ENCODE data around the gene FAM204A.

The FAM204A gene

DNA sequence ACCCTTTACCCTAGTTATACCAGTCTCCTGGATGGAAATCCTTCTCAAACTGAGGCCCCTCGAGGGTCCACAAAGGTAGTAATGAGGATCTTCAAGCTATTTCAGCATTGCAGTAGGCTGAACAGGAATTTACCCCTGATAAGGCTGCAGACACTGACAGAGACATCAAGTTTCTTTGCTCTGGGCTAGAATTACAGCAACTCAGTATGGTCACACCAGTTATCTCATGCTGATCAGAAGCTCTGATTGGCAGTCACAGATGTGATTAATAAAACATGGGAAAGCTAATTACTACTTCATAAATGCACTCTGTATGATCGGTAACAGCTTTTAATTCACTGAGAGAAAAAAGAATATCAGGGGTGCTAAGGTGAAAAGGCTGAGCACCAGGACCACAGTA is 30.6 kb downstream of the FAM204A start:
- no peak for TF ChIP-seq GATA1 (IDR thresholded peaks at IDR 0.05; ENCODE audit: low read depth, low read length)
- no peak for TF ChIP-seq POLR2A (IDR thresholded peaks at IDR 0.05; ENCODE audit: low read length)
- no peak for DNase-seq

DNA sequence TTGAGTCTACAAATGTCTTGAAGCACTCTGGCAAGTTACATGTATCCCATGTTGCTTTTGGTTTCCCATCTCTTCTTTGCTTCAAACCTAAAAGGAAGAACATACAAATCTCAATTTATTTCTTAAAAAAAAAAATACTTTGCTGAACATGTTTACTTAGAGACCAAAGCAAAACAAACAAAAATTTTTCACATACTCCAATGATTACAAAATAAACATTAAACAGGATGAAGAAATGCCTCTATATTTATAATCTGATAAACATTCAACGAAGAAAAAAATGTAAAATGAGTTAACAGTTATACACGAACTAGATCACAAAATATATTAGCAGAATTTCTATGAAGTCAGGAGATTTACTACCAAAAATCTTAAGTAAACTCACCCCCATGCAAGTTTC is 31.3 kb downstream of the FAM204A start:
- no peak for TF ChIP-seq GATA1 (IDR thresholded peaks at IDR 0.05; ENCODE audit: low read depth, low read length)
- TF ChIP-seq POLR2A (IDR thresholded peaks at IDR 0.05; ENCODE audit: low read length): no peak
- no peak for DNase-seq

DNA sequence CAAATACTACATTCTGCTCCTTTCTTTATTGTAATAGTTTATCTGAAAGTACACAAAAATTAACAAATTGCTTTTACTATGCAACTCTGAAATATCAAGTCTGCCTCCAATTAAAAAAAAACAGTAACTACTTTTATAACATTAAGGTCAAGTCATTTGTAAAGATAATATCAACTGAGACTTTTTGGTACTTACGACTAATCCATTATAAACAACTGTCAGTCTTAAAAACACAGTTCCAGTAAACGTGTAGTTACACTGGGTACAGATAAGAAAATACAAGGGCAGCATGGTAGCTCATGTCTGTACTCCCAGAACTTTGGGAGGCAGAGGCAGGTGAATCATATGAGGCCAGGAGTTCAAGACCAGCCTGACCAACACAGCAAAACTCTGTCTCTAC is 32.2 kb downstream of the FAM204A start:
- no peak for TF ChIP-seq POLR2A (IDR thresholded peaks at IDR 0.05; ENCODE audit: low read length)
- TF ChIP-seq GATA1 (IDR thresholded peaks at IDR 0.05; ENCODE audit: low read depth, low read length): no peak

DNA sequence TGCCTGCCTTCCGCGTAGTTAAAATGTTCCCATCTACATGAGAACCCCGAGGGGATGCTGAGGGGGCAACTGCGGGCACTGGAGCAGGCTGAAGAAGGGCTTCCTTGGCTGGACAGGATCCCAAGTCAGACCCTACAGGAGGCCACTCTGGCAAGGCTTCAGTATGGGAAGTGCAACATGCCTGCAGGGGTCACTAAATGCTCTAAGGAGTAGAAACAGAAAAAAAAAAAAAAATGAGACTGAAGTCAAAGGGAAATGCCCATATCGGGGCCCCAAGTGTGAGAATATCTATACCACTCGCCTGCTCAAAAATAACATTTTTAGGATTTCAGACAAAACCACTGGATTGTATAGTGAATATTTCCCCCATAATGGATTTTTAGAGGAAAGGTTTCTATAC is 33.5 kb downstream of the FAM204A start:
- no peak for TF ChIP-seq GATA1 (IDR thresholded peaks at IDR 0.05; ENCODE audit: low read depth, low read length)
- no peak for TF ChIP-seq POLR2A (IDR thresholded peaks at IDR 0.05; ENCODE audit: low read length)
- DNase-seq: no peak

More for the DNA sequence above, 32.2 kb downstream of the FAM204A start:
- DNase-seq: no peak

DNA sequence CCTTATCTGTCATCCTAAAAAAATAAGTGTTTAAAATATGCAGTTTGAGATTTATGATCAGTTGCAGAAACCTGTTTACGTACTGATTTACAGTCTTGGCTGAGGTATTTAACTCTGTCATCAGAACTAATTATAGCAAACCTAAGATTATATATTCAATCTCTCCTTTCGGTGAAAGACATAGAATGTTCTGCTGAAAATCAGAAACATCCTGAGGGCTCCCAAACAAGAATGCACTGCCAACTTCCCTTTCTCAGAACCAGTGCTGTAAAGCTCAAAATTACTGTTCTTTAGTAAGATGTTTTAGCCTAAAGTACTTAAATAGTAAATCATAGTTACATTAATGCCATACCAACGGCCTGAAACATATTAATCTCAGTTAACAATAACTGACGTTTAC is 34.3 kb downstream of the FAM204A start:
- no peak for DNase-seq
- TF ChIP-seq GATA1 (IDR thresholded peaks at IDR 0.05; ENCODE audit: low read depth, low read length) (no peak), POLR2A (IDR thresholded peaks at IDR 0.05; ENCODE audit: low read length) (no peak)

DNA sequence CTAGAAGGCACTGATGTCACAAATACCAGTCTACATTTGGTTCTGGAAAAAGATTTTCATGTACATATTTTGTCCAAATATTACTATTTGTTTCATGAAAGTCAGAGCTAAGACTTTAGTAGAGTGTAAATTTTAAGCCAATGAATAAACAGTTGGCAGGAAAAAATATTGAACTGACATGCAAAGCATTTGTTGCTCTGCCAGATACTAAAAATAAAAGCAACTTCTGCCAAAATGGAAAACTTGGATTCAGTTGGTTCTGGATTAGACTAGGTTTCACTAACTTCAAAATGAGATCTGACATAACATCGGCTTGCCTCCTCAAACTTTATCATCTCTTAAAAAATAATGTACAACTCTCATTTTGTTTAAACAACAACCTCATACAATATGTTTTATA is 34.9 kb downstream of the FAM204A start:
- DNase-seq: no peak
- no peak for TF ChIP-seq POLR2A (IDR thresholded peaks at IDR 0.05; ENCODE audit: low read length)
- TF ChIP-seq GATA1 (IDR thresholded peaks at IDR 0.05; ENCODE audit: low read depth, low read length): no peak

DNA sequence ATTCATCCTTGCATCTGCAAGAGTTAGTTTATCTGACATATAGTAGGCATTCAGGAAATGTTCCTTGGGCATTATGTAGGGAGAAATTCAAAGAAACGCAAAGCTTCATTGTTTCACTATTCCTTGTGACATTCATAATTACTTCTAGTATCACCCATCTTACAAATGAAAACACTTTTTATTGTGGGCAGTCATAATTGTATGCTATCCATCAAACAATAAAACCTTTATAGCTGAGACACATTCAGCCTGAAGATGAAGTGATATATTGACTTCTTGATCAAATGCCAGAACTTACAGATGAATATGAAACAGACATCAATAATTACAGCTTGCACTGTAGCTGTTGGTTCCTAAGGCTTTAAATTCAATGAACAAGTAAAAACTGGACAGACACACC is 36.4 kb downstream of the FAM204A start:
- TF ChIP-seq POLR2A (IDR thresholded peaks at IDR 0.05; ENCODE audit: low read length) (no peak), GATA1 (IDR thresholded peaks at IDR 0.05; ENCODE audit: low read depth, low read length) (no peak)
- DNase-seq: no peak

DNA sequence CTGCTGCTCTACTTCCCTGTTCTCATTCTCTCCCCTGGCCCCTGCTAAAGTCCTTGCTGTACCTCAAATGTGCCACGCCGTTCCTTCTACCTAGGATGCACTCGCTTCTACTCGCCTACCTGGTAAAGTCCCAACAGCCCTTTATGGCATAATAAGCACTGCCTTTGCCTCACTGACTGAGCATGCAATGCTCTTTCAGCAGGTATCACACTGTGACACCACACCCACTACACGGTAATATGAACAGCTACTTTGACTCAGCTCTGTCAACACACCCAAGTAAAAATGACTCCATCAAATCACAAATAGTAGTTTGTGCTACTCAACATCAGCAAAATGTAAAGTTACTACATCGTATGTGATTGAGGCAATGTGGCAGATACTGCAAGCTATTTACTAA is 37.6 kb downstream of the FAM204A start:
- no peak for TF ChIP-seq POLR2A (IDR thresholded peaks at IDR 0.05; ENCODE audit: low read length)
- TF ChIP-seq GATA1 (IDR thresholded peaks at IDR 0.05; ENCODE audit: low read depth, low read length): no peak
- no peak for DNase-seq

DNA sequence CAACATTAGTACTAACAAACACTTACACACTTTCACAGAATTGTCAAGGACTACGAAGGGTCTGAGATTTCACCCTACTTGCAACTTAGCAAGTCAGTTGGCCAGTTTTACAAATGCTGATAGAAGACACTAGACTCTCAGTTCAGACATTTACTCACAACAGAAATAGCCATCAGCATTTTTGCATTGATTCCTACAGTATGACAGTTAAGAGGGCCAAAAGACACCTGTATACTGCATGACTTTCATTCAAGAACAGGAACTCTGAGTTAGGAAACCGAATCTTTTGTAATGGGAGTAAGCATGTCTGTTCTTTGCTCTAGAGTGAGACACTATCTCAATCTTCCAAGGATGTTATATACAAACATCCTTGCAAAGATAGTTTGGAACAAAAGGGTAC is 40.9 kb downstream of the FAM204A start:
- TF ChIP-seq GATA1 (IDR thresholded peaks at IDR 0.05; ENCODE audit: low read depth, low read length) (no peak), POLR2A (IDR thresholded peaks at IDR 0.05; ENCODE audit: low read length) (no peak)
- DNase-seq: no peak

DNA sequence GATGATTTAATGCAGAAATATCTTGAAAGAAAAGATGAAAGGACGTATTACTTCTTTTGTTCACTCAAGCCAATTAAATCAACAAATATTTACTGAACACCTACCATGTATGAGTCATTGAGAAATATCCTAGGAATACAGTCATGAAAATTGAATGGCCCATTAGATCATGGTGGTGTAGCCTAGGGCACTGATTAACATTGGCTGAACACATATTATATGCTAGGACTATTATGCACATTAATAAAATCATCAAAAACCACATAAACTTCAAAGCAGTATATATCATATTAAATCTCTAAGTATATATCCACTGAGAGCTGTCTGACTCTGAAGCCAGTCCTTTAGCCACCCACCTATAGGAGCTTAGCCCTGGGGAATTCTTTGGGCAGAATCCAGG is 41.8 kb downstream of the FAM204A start:
- no peak for TF ChIP-seq POLR2A (IDR thresholded peaks at IDR 0.05; ENCODE audit: low read length)
- no peak for TF ChIP-seq GATA1 (IDR thresholded peaks at IDR 0.05; ENCODE audit: low read depth, low read length)
- DNase-seq: no peak

DNA sequence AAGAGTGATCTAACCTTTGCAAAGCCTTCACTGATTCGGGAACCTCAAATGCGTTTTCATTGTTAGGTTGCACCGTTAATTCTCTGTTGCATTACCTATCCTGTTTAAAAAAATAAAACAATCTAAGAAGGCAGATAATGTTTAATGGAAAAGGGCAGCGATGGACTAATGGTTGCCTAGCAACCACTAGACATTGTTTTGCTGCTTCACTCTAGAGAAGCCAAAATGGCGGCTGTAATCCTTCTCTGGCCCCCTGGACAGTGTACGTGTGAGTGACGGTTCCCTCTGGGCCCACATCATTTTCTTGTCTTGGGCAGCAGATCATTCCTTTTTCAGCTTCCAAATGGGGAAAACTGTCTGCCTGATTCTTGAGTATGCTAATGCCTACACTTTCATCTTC is 43.3 kb downstream of the FAM204A start:
- DNase-seq: no peak

DNA sequence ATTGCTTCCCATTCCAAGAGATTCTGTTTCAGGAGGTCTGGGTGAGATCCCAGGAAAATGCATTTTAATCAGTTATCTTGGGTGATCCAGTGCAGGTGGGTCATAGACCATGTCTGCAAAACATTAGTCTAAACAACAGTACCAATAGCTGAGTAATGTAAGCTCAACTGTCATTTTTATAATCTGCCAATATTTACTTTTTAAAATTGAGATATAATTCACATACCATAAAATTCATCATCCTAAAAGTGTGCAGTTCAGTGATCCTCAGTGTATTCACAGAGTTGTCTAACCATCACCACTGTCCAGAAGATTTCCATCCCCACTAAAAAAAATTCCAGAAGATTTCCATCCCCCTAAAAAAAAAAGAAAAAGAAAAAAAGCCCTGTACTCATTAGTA is 51.0 kb downstream of the FAM204A start:
- no peak for DNase-seq
- no peak for TF ChIP-seq GATA1 (IDR thresholded peaks at IDR 0.05; ENCODE audit: low read depth, low read length)
- no peak for TF ChIP-seq POLR2A (IDR thresholded peaks at IDR 0.05; ENCODE audit: low read length)

More for the DNA sequence above, 43.3 kb downstream of the FAM204A start:
- no peak for TF ChIP-seq GATA1 (IDR thresholded peaks at IDR 0.05; ENCODE audit: low read depth, low read length)

DNA sequence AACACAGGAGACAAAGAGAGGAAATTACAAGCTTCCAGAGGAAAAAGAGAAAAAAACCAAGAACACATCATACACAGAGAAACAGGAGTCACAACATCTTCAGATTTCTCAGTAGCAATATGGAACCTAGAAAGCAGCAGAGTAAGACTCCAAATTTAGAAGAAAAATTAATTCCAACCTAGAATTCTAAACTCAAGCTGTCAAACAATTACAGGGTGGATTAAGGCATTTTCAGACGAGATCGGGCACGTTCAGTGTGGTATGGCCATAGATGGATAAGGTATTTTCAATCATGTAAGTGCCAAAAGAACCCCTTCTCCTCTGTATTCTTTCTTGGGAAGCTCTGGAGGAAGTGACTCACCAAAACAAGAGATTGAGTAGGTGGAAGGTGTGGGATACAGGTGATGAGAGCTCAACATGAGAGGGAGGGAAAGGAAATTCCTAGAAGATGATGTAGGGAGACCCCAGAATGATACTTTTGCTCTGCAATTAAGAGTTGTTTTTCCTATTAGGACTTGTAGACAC is 51.6 kb downstream of the FAM204A start:
- DNase-seq: no peak
- TF ChIP-seq POLR2A (IDR thresholded peaks at IDR 0.05; ENCODE audit: low read length): no peak
- no peak for TF ChIP-seq GATA1 (IDR thresholded peaks at IDR 0.05; ENCODE audit: low read depth, low read length)

DNA sequence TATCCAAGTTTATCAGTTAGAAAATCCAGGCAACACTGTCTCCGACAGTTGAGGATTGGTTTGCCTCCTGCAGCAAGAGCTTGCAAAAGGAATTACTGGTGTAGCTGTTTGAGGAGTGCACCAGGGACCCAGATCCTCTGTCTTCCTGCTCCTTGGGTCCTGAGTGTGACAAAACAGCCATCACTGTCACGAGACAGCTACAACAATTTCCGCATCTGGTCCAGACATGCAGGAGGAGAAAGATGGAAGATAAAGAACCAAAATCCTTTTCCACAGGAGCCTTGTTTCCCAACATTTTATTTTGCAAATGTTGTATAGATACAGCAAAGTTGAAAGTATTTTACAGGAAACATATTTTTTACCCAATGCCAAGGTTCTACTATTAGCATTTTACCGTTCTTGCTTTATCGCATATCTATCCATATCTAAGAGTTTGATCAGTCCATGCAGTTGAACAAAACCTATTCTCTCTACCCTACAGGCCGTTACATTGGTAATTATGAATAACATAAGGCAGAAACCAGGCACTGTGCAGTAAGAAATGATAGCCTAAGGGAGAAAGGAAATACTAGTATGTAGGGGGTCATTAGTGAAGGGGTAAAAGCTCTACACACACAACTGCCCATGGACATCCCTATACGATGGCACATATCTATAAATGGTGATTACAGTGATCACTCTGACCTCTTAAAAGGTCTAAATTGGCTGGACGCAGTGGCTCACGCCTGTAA is 54.9 kb downstream of the FAM204A start:
- DNase-seq: no peak
- TF ChIP-seq POLR2A (IDR thresholded peaks at IDR 0.05; ENCODE audit: low read length) (no peak), GATA1 (IDR thresholded peaks at IDR 0.05; ENCODE audit: low read depth, low read length) (no peak)

DNA sequence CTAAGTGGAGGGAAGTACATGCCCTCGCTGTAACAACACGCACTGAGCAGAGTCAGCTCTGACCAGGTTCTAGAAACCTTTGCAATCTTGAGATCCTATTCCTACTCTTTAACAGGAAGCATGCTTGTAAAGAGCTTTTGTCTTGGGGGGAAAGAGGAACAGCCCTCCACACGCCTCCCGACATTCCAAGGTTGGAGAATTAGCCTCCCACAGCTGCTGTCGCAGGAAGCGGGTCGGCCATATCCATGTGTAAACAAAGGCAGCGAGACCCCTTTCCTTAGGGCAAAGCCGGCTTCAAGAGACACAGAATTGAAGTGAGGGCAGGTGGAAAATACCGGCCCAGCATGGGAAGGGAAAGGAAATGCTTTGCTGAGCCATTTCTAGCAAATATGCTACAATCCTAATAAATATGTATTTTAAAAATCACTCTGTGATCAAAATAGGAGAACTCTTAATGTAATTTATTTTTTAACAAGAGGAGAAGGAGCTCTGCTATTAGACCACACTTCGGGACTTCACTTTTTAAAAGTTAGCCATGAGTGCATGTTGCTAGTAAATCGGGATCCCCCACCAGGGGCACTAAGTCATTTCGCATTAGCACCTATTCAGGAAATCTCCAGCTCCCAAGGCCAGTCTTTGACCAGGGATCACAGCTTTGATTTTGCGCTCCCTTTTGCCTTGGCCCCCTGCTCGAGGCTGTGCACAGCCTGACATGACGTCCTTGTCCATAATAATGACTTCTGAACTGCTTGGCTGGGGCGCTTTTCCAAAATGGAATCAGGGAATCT is 55.9 kb downstream of the FAM204A start:
- no peak for TF ChIP-seq POLR2A (IDR thresholded peaks at IDR 0.05; ENCODE audit: low read length)
- TF ChIP-seq GATA1 (IDR thresholded peaks at IDR 0.05; ENCODE audit: low read depth, low read length): no peak

More for the DNA sequence above, 55.9 kb downstream of the FAM204A start:
- no peak for DNase-seq
